IPS-15b (cell line): ENCODE data around the gene RAB3D.
"Not testable (repeated sequence)": the region's sequence is repeated elsewhere in the genome, so short reads cannot be mapped to it uniquely, and the experiment has no call there.

ENCODE experiments used
- H3K27me3 ChIP-seq: one replicate; pipeline ENCODE4 v1.6.1; 2013; ENCODE audit warnings: low read length; ENCODE audit not compliant: control insufficient read depth, insufficient read depth
- H3K36me3 ChIP-seq: one replicate; pipeline ENCODE4 v1.6.1; 2013; ENCODE audit warnings: low read length; ENCODE audit not compliant: control insufficient read depth, insufficient read depth
- H3K4me1 ChIP-seq: one replicate; pipeline ENCODE4 v1.6.1; 2013; ENCODE audit warnings: mild to moderate bottlenecking, low read length; ENCODE audit not compliant: control insufficient read depth, insufficient read depth
- H3K4me3 ChIP-seq: one replicate; pipeline ENCODE4 v1.5.1; 2013; ENCODE audit warnings: low read depth, low read length
- H3K9ac ChIP-seq: one replicate; pipeline ENCODE4 v1.6.1; 2013; ENCODE audit warnings: low read depth, mild to moderate bottlenecking, low read length
- H3K9me3 ChIP-seq: one replicate; pipeline ENCODE4 v1.6.1; 2013; ENCODE audit warnings: mild to moderate bottlenecking, low read length; ENCODE audit not compliant: control insufficient read depth, insufficient read depth

Gene RAB3D

DNA sequence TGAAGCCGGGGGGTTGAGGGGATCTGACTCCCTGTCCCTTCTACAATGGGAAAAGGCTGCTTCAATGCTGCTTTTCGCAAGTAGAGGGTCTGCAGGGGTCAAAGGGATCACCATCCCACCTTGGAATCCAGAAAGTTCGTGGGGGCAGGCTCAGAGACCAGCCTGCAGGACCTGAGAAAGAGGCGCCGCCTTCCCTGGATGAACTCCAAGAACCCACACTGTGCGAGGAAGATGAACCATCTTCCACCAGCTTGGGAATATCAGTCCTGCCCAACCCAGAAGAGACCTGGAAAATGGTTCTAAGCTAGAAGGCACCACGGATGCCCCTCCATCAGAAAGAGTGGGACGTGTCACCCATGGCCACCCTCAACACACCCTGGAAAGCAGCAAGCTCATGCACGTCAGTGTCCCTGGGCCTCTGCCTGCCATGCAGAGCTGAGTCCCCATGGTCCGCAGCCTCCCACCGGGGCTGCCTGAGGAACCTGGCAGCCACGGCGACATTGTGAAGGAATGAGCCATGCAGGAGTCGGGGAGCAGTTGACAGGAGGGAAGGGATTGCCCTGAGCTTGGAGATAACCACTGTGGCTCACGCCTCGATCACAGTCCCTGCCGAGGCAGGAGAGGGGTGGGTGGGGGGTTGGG lies 14.6 kb downstream of the RAB3D start:
- H3K4me3 ChIP-seq, result no peak overlapping the region

GRCh38 chr19:11324079-11324661 lies 15.3 kb downstream of the RAB3D start:
- H3K4me1 ChIP-seq, result peaks cover 4% of the 10 kb centered on the region
- no peaks in the 10 kb centered on the region for H3K36me3 ChIP-seq
- H3K4me3 ChIP-seq, result no peak overlapping the region
- no peak overlapping the region for H3K9ac ChIP-seq
- H3K9me3 ChIP-seq, result no peaks in the 10 kb centered on the region
- H3K27me3 ChIP-seq, result no peaks in the 10 kb centered on the region

More for the DNA sequence above, 14.6 kb downstream of the RAB3D start:
- Histone ChIP-seq H3K27me3 (no peaks in the 10 kb centered on the region), H3K9me3 (no peaks in the 10 kb centered on the region), H3K9ac (no peak overlapping the region), H3K36me3 (no peaks in the 10 kb centered on the region), H3K4me1 (peaks cover 4% of the 10 kb centered on the region)

DNA sequence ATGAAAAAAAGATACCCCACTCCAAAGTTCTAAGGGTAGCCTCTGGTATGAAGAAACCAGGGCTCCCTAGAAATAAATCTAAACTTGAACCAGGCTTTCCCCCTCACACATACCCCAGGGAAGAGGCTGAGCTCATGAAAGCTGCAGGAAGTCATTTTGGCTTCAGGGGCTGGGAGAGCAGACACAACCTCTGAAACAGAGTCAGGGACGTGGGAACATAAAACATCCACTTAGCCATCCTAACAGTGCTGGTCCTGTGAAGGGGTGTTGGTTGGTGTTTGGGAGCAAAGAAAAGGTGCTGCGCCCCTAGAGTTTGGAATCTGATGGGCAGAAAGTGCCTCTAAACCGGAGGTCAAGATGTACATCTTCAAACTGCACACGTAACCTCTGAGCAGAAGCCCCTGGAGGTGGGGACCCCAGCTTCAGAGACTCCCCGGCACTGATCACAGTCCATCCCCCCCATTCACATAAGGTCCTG lies 15.8 kb downstream of the RAB3D start:
- Histone ChIP-seq H3K4me3 (no peak overlapping the region), H3K9ac (no peak overlapping the region), H3K27me3 (no peaks in the 10 kb centered on the region), H3K9me3 (no peaks in the 10 kb centered on the region), H3K36me3 (no peaks in the 10 kb centered on the region), H3K4me1 (peaks cover 4% of the 10 kb centered on the region)

GRCh38 chr19:11322269-11323024 lies 17.0 kb downstream of the RAB3D start:
- no peaks in the 10 kb centered on the region for H3K27me3 ChIP-seq
- H3K4me3 ChIP-seq, result no peak overlapping the region
- H3K9me3 ChIP-seq, result no peaks in the 10 kb centered on the region
- H3K4me1 ChIP-seq, result peaks cover 4% of the 10 kb centered on the region
- no peaks in the 10 kb centered on the region for H3K36me3 ChIP-seq
- no peak overlapping the region for H3K9ac ChIP-seq

DNA sequence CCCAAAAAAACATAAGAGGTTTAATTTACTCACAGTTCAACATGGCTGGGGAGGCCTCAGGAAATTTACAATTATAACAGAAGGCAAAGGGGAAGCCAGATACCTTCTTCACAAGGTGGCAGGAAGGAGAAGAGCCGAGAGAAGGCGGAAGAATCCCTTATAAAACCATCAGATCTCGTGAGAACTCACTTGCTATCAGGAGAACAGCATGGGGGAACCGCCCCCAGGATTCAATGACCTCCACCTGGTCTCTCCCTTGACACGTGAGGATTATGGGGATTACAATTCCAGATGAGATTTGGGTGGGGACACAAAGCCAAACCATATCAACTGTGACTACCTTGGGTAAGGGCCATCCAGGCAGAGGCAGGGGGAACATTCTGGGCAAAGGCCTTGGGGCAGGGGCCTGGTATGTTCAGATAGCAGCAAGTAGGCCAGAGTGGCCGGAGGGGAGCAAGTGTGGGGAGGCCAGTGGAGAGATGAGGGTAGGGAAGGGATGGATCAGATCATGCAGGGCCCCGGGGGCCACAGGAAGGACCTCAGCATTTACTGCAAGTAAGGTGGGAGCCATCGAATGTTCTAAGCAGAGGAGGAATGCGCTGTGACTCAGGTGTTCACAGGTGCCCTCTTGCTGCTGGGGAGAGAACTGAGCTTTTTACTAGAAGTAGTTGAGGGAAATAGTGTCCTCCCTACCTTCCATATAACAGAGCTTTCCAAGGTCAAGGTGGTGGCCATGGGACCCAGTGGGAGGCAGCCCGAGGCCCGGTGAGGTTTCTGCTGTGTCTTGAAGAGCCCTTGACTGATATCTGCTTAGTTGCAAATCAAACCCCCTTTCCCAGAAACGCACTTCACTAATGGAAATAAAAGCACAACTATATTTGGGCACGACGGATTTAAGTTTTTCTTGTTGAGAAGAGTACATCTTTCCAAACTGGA lies 18.0 kb downstream of the RAB3D start:
- Histone ChIP-seq H3K4me3 (no peak overlapping the region), H3K36me3 (no peaks in the 10 kb centered on the region), H3K9ac (no peak overlapping the region), H3K9me3 (no peaks in the 10 kb centered on the region), H3K27me3 (no peaks in the 10 kb centered on the region), H3K4me1 (peaks cover 4% of the 10 kb centered on the region)

- not testable (repeated sequence) for H3K4me1 ChIP-seq, H3K9ac ChIP-seq, H3K27me3 ChIP-seq, H3K36me3 ChIP-seq, H3K4me3 ChIP-seq, H3K9me3 ChIP-seq
These were observed 19.0 kb downstream of the RAB3D start for GRCh38 chr19:11320278-11320995.

- Histone ChIP-seq H3K4me3 (no peak overlapping the region), H3K27me3 (no peaks in the 10 kb centered on the region), H3K9me3 (no peaks in the 10 kb centered on the region), H3K4me1 (no peaks in the 10 kb centered on the region), H3K9ac (no peak overlapping the region), H3K36me3 (no peaks in the 10 kb centered on the region)
These were observed 33.1 kb downstream of the RAB3D start for GRCh38 chr19:11306337-11306736.

DNA sequence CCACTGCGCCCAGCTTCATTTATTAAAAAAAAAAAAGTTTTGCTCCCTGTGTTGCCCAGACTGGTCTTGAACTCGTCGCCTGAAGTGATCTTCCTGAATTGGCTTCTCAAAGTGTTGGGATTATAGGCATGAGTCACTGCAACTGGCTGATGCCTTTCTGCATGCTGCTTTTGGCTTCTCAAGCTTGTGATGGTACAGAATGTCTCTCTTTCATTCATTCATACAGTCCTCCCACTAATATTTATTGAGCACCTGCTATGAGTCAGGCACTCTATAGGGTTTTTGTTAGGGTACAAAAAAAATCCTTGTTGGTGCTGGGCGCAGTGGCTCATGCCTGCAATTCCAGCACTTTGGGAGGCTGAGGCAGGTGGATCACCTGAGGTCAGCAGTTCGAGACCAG lies 34.5 kb downstream of the RAB3D start:
- no peak overlapping the region for H3K4me3 ChIP-seq
- H3K36me3 ChIP-seq, result no peaks in the 10 kb centered on the region
- H3K4me1 ChIP-seq, result no peaks in the 10 kb centered on the region
- H3K9me3 ChIP-seq, result no peaks in the 10 kb centered on the region
- H3K9ac ChIP-seq, result no peak overlapping the region
- no peaks in the 10 kb centered on the region for H3K27me3 ChIP-seq

- Histone ChIP-seq H3K9me3 (no peaks in the 10 kb centered on the region), H3K4me3 (no peak overlapping the region), H3K4me1 (no peaks in the 10 kb centered on the region), H3K27me3 (no peaks in the 10 kb centered on the region), H3K36me3 (no peaks in the 10 kb centered on the region), H3K9ac (no peak overlapping the region)
These were observed 38.7 kb downstream of the RAB3D start for GRCh38 chr19:11300811-11301120.

GRCh38 chr19:11299946-11300810 lies 39.3 kb downstream of the RAB3D start:
- Histone ChIP-seq H3K4me3 (no peak overlapping the region), H3K9me3 (no peaks in the 10 kb centered on the region), H3K27me3 (no peaks in the 10 kb centered on the region), H3K9ac (no peak overlapping the region), H3K36me3 (no peaks in the 10 kb centered on the region), H3K4me1 (no peaks in the 10 kb centered on the region)
